NCI-H2227 treated with DMSO at 0.1 percent for 48 hours (cell line): ENCODE data around the gene EFCC1.
"Not testable (repeated sequence)": the region's sequence is repeated elsewhere in the genome, so short reads cannot be mapped to it uniquely, and the experiment has no call there.

Source experiments
- DNase-seq: peaks from one replicate; lab custom pipeline; 2025; lab: John Stamatoyannopoulos, UW

The EFCC1 gene

DNA sequence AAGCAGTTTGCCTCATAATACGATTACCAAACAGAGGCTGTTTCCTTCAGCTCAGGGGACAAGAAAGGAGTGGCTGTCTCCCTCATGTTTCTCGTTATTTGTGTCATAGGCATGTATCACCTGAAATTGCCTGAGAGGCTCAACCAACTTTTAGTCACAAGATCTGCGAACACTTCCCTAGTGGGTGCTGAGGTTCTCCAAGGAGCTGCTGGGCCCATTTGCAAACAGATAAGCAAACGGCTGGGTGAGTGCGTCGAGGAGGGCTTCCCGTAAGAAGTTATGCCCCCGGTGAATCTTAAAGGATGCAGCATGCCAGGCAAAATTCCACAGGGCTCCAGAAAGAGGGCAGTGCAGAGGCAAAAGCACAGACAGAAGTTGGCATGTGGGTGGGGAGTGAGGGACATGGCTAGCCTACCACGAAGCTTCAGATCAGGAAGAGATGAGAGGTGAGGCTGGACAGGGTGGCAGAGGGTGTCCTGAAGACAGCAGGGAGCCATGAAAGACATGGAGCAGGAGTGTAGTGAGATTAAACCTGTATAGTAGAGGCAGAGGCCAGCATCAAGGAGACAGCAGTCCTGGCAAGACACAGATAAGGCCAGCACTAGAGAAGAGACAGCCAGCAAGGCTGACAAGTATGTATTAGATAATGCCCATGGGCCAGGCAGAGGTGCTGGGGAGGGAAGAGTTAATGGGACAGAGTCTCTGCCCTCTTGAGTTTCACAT, 55.5 kb downstream of the EFCC1 start:
- DNase-seq, result no peak

DNA sequence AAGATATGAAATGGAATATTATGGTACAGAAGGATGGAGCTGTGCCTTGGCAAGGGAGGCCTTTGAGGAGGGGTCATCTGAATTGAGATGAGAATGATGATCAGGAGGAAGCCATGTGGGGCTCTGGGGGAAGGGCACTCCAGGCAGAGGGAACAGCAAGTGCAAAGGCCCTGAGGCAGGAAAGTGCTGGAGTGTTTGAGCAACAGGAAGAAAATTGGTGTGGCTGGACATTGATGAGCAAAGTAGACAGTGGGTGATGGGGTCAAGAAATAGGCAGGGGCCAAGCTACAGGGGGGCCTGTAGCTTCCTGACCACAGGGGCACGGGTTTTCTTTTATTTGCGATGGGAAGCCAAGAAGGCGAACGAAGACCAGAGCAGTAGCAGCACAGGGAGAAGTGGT, 56.1 kb downstream of the EFCC1 start:
- DNase-seq, result no peak

DNA sequence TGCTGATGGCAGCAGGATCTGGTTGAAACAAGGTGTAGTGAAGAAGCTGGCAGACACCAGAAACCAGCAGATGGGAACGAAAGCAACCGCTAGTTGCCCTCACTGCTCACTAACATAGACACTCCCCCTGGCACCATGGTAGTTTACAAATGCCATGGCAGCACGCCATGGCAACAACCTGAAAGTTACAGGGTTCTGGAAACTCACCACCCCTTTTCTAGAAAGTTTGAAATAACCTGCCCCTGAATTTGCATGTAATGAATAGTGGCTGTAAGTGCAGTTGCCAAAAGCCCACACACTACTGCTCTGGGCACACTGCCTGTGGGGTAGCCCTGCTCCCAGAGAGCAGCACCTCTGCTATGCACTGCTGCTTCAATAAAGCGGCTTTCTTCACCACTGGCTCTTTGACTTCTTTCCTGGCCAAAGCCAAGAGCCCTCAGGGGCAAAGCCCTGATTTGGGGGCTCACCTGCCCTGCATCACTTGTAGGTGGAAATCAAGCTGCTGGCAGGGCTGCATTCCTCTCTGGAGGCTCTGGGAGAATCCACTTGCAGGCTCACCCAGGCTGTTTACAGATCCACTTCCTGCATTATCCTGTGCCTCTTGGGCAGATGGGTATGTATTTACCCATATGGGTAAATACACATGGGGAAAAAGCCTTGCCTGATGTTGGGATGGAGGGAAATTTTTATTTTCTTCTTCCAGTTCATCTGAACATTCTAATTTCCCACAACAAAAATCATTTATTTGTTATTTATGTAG, 57.5 kb downstream of the EFCC1 start:
- DNase-seq, result no peak

DNA sequence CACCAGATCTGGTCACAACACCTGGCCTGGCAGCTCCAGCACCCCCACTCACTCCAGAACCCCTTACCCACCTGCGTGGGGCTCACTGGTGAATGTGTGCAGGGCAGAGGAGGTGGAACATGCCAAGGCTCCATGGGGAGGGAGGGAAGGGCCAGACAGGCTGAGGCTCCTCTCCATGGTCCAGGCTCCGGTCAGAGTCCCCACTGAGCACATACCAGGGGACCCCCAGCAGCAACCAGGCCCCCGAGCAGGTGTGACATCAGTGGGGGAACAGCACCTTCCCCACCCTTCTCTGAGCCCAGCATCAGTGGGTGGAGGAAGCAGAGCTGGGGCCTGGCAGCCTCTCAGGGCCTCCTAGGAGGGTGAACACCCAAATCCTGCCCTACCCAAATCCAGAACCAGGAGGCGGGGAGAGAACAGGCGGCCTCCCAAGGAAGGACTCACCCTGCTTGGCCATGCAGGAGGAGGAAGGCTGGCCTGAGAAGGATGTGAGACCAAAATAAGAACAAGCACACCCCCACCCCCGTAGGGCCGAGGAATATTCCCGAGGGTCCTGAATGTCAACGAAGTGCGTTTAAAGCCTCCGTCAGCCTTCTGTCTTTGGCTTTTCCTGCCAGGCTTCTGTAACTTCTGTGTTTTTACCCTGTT, 58.3 kb downstream of the EFCC1 start:
- no peak for DNase-seq

- no peak for DNase-seq
Observed at GRCh38 chr3:129060276-129061022, 59.3 kb downstream of the EFCC1 start, which contains the start of gene GP9. GP9 (plus strand) TSS chr3:129060779; CDS start chr3:129061740, 961 bp downstream.

GRCh38 chr3:129061023-129061887, 60.2 kb downstream of the EFCC1 start:
- DNase-seq, result no peak

GRCh38 chr3:129061888-129062834, 61.1 kb downstream of the EFCC1 start:
- no peak for DNase-seq

- DNase-seq, result no peak
Observed at GRCh38 chr3:129063091-129063640, 62.1 kb downstream of the EFCC1 start.

- no peak for DNase-seq
Observed at GRCh38 chr3:129063841-129064482, 62.9 kb downstream of the EFCC1 start.

- no peak for DNase-seq
Observed at GRCh38 chr3:129065016-129065719, 64.1 kb downstream of the EFCC1 start.

GRCh38 chr3:129065720-129066073, 64.6 kb downstream of the EFCC1 start:
- no peak for DNase-seq

- not testable (repeated sequence) for DNase-seq
Observed at GRCh38 chr3:129067719-129068118, 66.6 kb downstream of the EFCC1 start.

- DNase-seq, result peak; percentile 23
Observed at GRCh38 chr3:129068291-129068886, 67.3 kb downstream of the EFCC1 start.

DNA sequence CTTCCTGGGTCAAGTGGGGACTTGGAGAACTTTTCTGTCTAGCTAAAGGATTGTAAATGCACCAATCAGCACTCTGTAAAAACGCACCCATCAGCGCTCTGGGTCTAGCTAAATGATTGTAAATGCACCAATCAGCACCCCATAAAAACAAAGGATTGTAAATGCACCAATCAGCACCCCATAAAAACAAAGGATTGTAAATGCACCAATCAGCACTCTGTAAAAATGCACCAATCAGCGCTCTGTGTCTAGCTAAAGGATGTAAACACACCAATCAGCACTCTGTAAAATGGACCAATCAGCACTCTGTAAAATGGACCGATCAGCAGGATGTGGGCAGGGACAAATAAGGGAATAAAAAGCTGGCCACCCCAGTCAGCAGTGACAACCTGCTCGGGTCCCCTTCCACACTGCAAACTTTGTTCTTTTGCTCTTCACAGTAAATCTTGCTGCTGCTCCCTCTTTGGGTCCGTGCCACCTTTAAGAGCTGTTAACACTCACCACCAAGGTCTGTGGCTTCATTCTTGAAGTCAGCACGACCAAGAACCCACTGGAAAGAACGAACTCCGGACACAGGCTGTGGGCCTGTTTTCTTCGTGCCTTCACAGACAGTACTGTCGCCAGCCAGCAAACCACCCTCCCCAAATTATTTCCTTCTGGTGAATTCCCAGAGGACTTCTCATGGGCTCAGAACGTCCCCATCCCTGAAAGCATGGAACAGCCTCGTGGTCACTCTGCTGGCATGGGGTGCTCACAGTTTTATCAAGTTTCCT, 68.4 kb downstream of the EFCC1 start:
- not testable (repeated sequence) for DNase-seq

- DNase-seq, result no peak
Observed at GRCh38 chr3:129070086-129070885, 69.2 kb downstream of the EFCC1 start.

GRCh38 chr3:129077222-129077621, 76.1 kb downstream of the EFCC1 start:
- DNase-seq, result no peak

- no peak for DNase-seq
Observed at GRCh38 chr3:129078510-129078909, 77.4 kb downstream of the EFCC1 start.
